GM23248 (cell line): ENCODE data around the gene MPST. TPM values are rescaled to one million over a fixed set of nuclear protein-coding genes. Genes with fewer than 3 reads are reported as not detected.

ENCODE experiments used
- DNase-seq: peaks from one replicate; pipeline ENCODE4 v3.0.0-alpha.2; 2015
- H2AFZ ChIP-seq: fragments of 200-600 bp; sonication (generic); 2 replicates; pipeline ENCODE4 v1.6.1; 2016; ENCODE audit warnings: antibody characterized with exemption
- H3F3A ChIP-seq: fragments of 200-600 bp; sonication (generic); 2 replicates; pipeline ENCODE4 v1.6.1; 2016; ENCODE audit warnings: mild to moderate bottlenecking, antibody characterized with exemption, mixed run types; ENCODE audit not compliant: insufficient read depth
- H3K27ac ChIP-seq: fragments of 200-600 bp; sonication (generic); 2 replicates; pipeline ENCODE4 v1.5.1; 2016; ENCODE audit warnings: mild to moderate bottlenecking
- H3K27me3 ChIP-seq: fragments of 200-600 bp; sonication (generic); replicated peaks from 2 replicates; pipeline ENCODE4 v1.6.1; 2016; ENCODE audit warnings: mild to moderate bottlenecking; ENCODE audit not compliant: insufficient read depth
- H3K36me3 ChIP-seq: fragments of 200-600 bp; sonication (generic); 2 replicates; pipeline ENCODE4 v1.6.1; 2016; ENCODE audit warnings: low read depth, mild to moderate bottlenecking
- H3K4me1 ChIP-seq: fragments of 200-600 bp; sonication (generic); 2 replicates; pipeline ENCODE4 v1.6.1; 2016; ENCODE audit warnings: mild to moderate bottlenecking; ENCODE audit not compliant: insufficient read depth
- H3K4me2 ChIP-seq: fragments of 200-600 bp; sonication (generic); one replicate; pipeline ENCODE4 v1.6.1; 2016; ENCODE audit warnings: mild to moderate bottlenecking; ENCODE audit not compliant: unreplicated experiment
- H3K4me3 ChIP-seq: fragments of 200-600 bp; sonication (generic); 2 replicates; pipeline ENCODE4 v1.5.1; 2016; ENCODE audit warnings: mild to moderate bottlenecking
- H3K79me2 ChIP-seq: fragments of 200-600 bp; sonication (generic); 2 replicates; pipeline ENCODE4 v1.6.1; 2016; ENCODE audit warnings: mild to moderate bottlenecking; ENCODE audit not compliant: insufficient read depth
- H3K9ac ChIP-seq: fragments of 200-600 bp; sonication (generic); 2 replicates; pipeline ENCODE4 v1.6.1; 2016; ENCODE audit warnings: mild to moderate bottlenecking
- H3K9me2 ChIP-seq: fragments of 200-600 bp; sonication (generic); 2 replicates; pipeline ENCODE4 v1.6.1; 2016; ENCODE audit warnings: mixed run types, mild to moderate bottlenecking, moderate library complexity; ENCODE audit not compliant: insufficient read depth
- H3K9me3 ChIP-seq: fragments of 200-600 bp; sonication (generic); one replicate; pipeline ENCODE4 v1.6.1; 2017; ENCODE audit warnings: low read depth
- H4K20me1 ChIP-seq: fragments of 200-600 bp; sonication (generic); 2 replicates; pipeline ENCODE4 v1.6.0; 2016; ENCODE audit not compliant: insufficient read depth
- EZH2 ChIP-seq: fragments of 200-600 bp; sonication (generic); IDR thresholded peaks from 2 replicates; pipeline ENCODE4 v1.6.1; 2018; ENCODE audit warnings: antibody characterized with exemption, mild to moderate bottlenecking; ENCODE audit not compliant: insufficient read depth, poor library complexity, severe bottlenecking
- EZH2phosphoT487 ChIP-seq: fragments of 200-600 bp; sonication (generic); IDR thresholded peaks from 2 replicates; pipeline ENCODE4 v1.6.1; 2018; ENCODE audit warnings: antibody characterized with exemption, moderate library complexity, mild to moderate bottlenecking, low read depth; ENCODE audit not compliant: insufficient read depth
- WGBS, 2 experiments: methylation state at CpG; one replicate each; pipeline ENCODE4 v1.1.6; 2015 to 2017; ENCODE audit warnings: low lambda C conversion rate in 2 of 2, low coverage in 1 of 2; ENCODE audit errors: missing lambda C conversion rate in 2 of 2; 5-methylcytosine and 5-hydroxymethylcytosine counted together
- in situ Hi-C: fragments of 300-500 bp; cut with MboI; formaldehyde crosslinking; loops from 2 replicates; pipeline ENCODE4 v1.15.0; 2020
- polyA plus RNA-seq: library from polyadenylated mRNA; unstranded; fragments of >200 nt; fragmentation: Nextera tagmentation; extraction: Ambion mirVana; gene quantifications from 2 replicates; pipeline ENCODE4 v1.2.1, GENCODE V29; 2016
- total RNA-seq: library from RNA; depleted of rRNA; stranded (reverse); fragments of >200 nt; shearing (Covaris generic); gene quantifications from 2 replicates; pipeline ENCODE4 v1.2.3, GENCODE V29; 2014

Gene MPST
- total and polyA plus RNA-seq, 2 experiments from 2014 or later = 48.5 to 72.0 TPM

DNA sequence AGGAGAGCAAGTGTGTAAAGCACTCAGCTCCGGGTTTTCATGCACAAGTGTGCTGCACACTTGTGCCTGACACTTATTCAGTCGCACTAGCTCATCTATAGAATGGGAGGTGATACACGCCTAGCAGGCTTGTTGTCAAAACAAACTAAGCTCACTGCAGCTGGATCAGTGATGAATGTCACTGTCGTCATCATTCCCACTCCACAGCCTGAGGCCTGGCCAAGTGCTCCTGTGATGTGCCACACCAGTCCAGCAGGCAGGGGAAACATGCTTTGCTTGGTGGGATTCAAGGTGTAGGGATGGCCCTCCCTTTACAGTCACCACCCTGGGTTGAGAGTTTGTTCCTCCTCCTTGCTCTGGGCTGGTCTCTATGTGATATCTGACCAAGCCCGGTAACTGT is 6.8 kb downstream of the MPST start:
- no peaks in the 10 kb centered on the region for H3K9me3 ChIP-seq
- H3K27ac ChIP-seq = no peak overlapping the region
- in situ Hi-C loops = no loop called here
- TF ChIP-seq EZH2 = no peak
- no peak for TF ChIP-seq EZH2phosphoT487
- H3K27me3 ChIP-seq = no peaks in the 10 kb centered on the region
- no peak overlapping the region for H3K4me2 ChIP-seq
- H3F3A ChIP-seq = no peaks in the 10 kb centered on the region
- H3K4me1 ChIP-seq = no peaks in the 10 kb centered on the region
- no peak overlapping the region for H3K4me3 ChIP-seq
- no peaks in the 10 kb centered on the region; the same call in 1 of the 2 replicates for H4K20me1 ChIP-seq
- no peaks in the 10 kb centered on the region for H3K9me2 ChIP-seq
- H2AFZ ChIP-seq = no peak overlapping the region
- WGBS, 2 experiments = 91 to 96% methylated on average over 5 of the region's 5 CpGs
- no peaks in the 10 kb centered on the region; the same call in 1 of the 2 replicates for H3K36me3 ChIP-seq
- no peak overlapping the region for H3K9ac ChIP-seq
- 0 out of 2 replicates have a peak, but pooled peaks cover 5% of the 10 kb centered on the region for H3K79me2 ChIP-seq
- no peak for DNase-seq

GRCh38 chr22:37027556-37027955 is 8.0 kb downstream of the MPST start:
- TF ChIP-seq EZH2 (no peak), EZH2phosphoT487 (no peak)
- Histone ChIP-seq H3K9ac (no peak overlapping the region), H3K79me2 (no peaks in the 10 kb centered on the region), H4K20me1 (no peaks in the 10 kb centered on the region; the same call in 1 of the 2 replicates), H3K9me2 (no peaks in the 10 kb centered on the region), H3F3A (no peaks in the 10 kb centered on the region), H2AFZ (no peak overlapping the region), H3K4me1 (no peaks in the 10 kb centered on the region), H3K4me2 (no peak overlapping the region), H3K9me3 (no peaks in the 10 kb centered on the region), H3K27ac (no peak overlapping the region), H3K4me3 (no peak overlapping the region), H3K27me3 (no peaks in the 10 kb centered on the region), H3K36me3 (no peaks in the 10 kb centered on the region; the same call in 1 of the 2 replicates)
- 86 to 88% methylated on average over 7 of the region's 7 CpGs for WGBS, 2 experiments
- no peak for DNase-seq
- in situ Hi-C loops = no loop called here

- H3F3A ChIP-seq = no peaks in the 10 kb centered on the region
- no peaks in the 10 kb centered on the region for H3K4me1 ChIP-seq
- no peak overlapping the region for H3K4me3 ChIP-seq
- no peaks in the 10 kb centered on the region for H3K79me2 ChIP-seq
- in situ Hi-C loops = no loop called here
- no peaks in the 10 kb centered on the region for H4K20me1 ChIP-seq
- WGBS, 2 experiments = 97 to 98% methylated on average over 20 to 22 of the region's 22 CpGs
- no peaks in the 10 kb centered on the region for H3K9me2 ChIP-seq
- no peak overlapping the region for H3K27ac ChIP-seq
- H2AFZ ChIP-seq = no peak overlapping the region
- no peaks in the 10 kb centered on the region; the same call in 1 of the 2 replicates for H3K36me3 ChIP-seq
- H3K9me3 ChIP-seq = no peaks in the 10 kb centered on the region
- TF ChIP-seq EZH2phosphoT487 (no peak), EZH2 (no peak)
- H3K4me2 ChIP-seq = no peak overlapping the region
- H3K27me3 ChIP-seq = no peaks in the 10 kb centered on the region
- no peak for DNase-seq
- no peak overlapping the region for H3K9ac ChIP-seq
These were observed 9.4 kb downstream of the MPST start for GRCh38 chr22:37028692-37029674.

GRCh38 chr22:37030560-37031281 is 11.2 kb downstream of the MPST start:
- 84 to 89% methylated on average over 14 of the region's 14 CpGs for WGBS, 2 experiments
- DNase-seq = no peak
- no peak for TF ChIP-seq EZH2
- TF ChIP-seq EZH2phosphoT487 = no peak
- Histone ChIP-seq H3K4me3 (no peak overlapping the region), H3K27ac (no peak overlapping the region), H3K9ac (no peak overlapping the region), H2AFZ (no peak overlapping the region), H3K36me3 (no peaks in the 10 kb centered on the region), H4K20me1 (no peaks in the 10 kb centered on the region), H3K4me2 (no peak overlapping the region), H3F3A (no peaks in the 10 kb centered on the region), H3K9me2 (no peaks in the 10 kb centered on the region), H3K79me2 (no peaks in the 10 kb centered on the region), H3K27me3 (no peaks in the 10 kb centered on the region), H3K4me1 (no peaks in the 10 kb centered on the region), H3K9me3 (no peaks in the 10 kb centered on the region)
- in situ Hi-C loops = no loop called here
